Myocyte (in vitro differentiated cells): ENCODE results near the gene ALDH8A1. TPM values are rescaled to one million over a fixed set of nuclear protein-coding genes. Genes with fewer than 3 reads are reported as not detected.
"Not testable (repeated sequence)": the region's sequence is repeated elsewhere in the genome, so short reads cannot be mapped to it uniquely, and the experiment has no call there.

Source experiments
- DNase-seq: peaks from one replicate; pipeline ENCODE4 v3.0.0-alpha.2; 2012; ENCODE audit warnings: low read depth
- total RNA-seq: library from RNA; depleted of rRNA; stranded (reverse); fragments of >200 nt; gene quantifications from 2 replicates; pipeline ENCODE4 v1.2.3, GENCODE V29; 2014

The ALDH8A1 gene
- total RNA-seq, 1 donor from 2014 or later = not detected

DNA sequence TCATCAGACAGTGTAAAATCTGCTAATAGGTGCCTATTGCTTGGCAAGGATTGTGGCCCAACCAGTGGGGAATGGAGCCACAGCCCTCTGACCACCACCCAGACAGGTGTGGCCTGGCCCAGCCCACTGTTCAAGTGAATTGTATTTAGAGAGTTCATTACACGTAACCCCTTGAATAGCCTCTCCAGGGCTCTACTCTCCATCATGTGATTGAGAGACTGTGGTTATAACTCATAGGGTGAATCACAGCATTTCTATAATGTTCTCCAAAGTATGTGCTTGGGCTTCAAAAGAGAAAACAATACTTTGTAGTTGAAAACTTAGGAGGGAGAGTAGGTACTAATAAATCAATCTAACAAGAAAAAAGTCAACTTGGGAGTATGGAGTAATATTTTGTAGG lies 38.4 kb downstream of the ALDH8A1 start:
- DNase-seq = peak; percentile 77

DNA sequence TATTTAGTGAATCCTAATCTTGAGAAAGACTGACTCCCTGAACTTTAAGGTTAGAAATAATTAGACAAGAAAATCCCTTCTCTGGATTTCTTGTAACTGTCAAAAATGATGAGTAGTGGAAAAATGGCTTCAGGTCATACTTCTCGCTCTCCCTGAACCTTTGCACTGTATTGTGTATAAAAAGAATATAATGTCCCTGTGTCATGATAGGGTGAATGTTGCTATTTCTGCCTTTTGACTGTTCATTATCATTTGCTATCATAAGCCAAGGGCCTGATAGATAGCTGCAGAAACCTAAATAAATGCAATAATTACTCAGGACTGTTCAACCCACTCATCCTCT lies 39.3 kb downstream of the ALDH8A1 start:
- no peak for DNase-seq

DNA sequence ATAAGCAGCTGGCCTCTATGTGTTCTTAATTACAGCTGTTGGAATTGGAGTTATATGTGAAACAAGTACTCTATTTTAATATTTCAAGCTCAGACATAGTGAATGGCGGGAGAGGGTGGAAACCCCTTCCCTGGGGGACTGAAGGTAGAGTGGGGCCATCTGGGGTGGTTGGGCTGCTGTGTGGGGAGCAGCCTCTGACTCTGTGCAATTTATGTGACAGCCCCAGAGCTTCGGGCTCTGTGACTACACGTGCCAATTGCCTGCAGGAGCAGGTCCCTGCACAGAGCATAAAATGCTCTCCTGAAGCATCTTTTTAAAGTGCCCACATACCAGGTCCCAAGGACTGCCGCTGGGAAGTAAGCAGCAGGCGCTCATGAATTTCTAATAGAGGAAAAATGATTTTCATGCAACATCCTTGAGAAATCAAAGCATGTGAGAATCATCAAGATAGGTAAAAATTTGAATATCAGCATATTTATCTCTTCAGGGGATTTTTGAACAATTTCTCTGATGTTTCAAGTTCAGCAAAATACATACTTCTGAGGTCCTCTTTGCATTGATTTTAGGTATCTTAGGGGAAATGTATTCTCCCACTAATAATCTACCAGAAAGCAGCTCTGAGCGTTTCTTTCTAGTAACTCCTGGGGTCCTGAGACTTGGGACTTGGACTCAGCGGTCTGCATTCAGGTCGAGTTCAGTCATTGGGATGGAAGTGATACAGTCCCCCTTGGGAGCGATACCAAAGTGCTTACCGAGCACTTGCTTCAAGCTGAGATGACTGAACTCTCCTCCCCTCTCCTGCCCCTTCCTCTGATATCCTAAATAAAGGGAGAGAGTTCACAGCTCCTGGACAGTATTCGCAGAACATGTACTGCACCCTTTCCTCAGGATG lies 40.0 kb downstream of the ALDH8A1 start:
- no peak for DNase-seq

GRCh38 chr6:134908906-134909516 lies 40.9 kb downstream of the ALDH8A1 start:
- DNase-seq = peak; percentile 88

GRCh38 chr6:134904731-134905130 lies 45.2 kb downstream of the ALDH8A1 start:
- DNase-seq = not testable (repeated sequence)

- no peak for DNase-seq
Measured at GRCh38 chr6:134903448-134903847, 46.5 kb downstream of the ALDH8A1 start.

DNA sequence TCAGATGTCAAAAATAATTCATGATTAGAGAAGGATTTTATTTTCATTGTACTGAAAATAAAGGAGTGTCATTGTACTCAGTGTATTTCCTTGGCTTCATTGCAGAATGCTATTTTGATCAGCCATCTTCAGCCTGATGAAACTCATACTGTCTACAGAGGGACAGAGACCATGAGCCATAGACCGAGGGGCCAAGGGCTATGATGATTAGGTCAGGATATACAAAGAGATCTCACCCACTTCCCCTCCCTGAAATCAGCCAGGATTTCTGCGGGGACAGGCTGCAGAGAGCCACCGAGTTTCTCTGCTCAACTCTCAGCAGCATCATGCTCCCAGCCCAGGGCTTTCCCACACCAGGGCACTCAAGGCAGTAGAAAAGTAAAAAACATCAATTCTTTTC lies 47.0 kb downstream of the ALDH8A1 start:
- DNase-seq = no peak

DNA sequence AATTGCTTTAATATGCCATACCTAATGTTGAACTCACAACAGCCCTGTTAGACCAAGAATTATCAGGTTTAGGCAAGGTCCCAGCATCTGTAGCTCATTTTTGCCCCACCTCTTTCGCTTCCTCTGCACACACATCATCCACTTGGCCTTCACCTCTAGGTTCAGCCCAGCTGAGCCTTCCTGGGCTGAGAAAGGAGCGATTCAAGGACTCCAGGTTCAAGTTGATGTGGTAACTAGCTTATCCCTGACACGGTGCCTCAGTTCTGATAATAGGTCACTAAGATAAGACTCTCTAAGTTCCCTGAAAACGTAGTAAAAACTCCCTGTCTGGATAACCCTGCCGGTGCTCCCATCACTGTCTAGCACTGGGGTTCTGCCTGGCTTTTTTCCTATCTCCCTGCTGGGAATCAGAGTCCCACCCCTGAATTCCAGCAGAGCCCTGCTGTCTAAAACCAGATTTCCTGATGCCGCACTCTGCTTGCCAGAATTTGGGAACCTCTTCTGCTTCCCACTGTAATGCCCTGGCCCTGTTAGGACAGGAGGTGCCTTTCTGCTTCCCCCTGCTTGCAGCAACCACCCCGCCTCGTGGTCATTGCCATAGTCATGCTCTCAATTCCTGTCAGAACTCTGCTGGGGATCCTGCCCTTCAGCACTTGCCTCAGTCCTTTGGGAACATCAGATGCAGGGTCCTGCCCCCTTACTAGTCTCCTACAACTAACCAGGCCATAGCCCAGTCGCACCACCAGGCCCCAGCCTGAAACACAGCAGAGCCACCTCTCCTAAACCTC lies 47.6 kb downstream of the ALDH8A1 start:
- no peak for DNase-seq

- DNase-seq = no peak
Measured at GRCh38 chr6:134898575-134898974, 51.3 kb downstream of the ALDH8A1 start.

DNA sequence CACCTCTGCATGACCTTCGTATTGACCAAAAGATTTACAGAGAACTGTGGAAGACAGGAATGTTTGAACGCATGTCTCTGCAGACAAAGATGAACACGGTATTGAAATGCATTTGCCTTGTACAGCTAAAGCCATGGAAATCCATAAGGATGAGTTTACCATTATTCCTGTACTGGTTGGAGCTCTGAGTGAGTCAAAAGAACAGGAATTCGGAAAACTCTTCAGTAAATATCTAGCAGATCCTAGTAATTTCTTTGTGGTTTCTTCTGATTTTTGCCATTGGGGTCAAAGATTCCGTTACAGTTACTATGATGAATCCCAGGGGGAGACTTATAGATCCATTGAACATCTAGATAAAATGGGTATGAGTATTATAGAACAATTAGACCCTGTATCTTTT lies 51.7 kb downstream of the ALDH8A1 start:
- DNase-seq = not testable (repeated sequence)

DNA sequence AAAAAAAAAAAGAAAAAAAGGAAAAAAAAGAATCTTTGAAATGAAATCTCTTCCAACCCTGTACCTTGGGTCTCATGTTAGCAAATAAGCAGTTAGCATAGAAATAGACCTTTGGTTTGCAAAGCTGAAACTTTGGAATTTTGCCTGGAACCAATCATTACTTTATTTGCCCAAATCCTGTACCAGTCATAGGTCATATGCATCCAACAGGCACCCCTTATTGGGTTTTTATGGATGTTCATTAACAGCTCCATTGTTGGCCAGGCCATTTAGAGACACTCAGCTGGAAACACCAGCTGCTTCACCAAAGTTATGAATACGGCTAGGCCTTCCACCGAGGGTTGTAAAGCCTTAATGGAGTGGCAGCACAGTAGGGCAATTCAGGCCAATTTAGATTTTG lies 53.0 kb downstream of the ALDH8A1 start:
- DNase-seq = no peak

DNA sequence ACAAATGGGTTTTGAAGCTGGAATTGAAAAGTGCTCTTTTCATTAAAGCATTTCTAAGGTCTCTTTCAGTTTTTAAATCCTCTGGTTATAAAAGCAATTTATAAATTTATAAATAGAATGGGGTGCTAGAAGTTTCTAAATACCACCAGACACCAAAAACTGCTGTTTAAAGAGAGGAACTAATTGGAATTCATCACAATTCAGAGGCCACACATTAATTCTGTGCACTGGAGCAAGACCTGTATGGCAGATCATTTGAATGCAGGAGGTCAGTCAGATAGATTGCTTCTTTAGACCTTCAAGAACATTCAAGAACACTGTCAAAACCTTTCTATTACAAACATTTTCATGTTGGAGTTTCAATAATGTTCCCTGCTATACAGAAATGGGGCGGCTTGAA lies 55.1 kb downstream of the ALDH8A1 start:
- no peak for DNase-seq

GRCh38 chr6:134892362-134892761 lies 57.5 kb downstream of the ALDH8A1 start:
- DNase-seq = no peak

DNA sequence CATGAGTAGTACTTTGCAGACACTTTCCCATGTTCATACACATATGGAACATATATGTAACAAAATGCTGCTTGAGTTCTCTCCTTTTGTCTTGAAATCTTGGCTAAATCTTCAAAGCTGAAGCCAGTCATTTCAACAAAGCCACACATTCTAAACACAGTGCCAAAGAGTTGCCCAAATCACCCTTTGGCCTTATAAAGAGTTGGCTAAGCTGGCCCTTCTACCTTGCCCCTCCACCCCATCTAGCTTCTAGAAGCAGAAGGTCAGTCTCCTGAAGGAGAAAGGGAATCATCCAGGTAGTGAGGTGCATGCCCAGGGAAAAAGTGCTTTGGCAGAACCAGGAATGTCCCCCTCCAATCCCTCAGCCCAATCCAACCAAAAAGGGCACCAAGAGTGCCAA lies 58.3 kb downstream of the ALDH8A1 start:
- no peak for DNase-seq

GRCh38 chr6:134888316-134888715 lies 61.6 kb downstream of the ALDH8A1 start:
- no peak for DNase-seq

DNA sequence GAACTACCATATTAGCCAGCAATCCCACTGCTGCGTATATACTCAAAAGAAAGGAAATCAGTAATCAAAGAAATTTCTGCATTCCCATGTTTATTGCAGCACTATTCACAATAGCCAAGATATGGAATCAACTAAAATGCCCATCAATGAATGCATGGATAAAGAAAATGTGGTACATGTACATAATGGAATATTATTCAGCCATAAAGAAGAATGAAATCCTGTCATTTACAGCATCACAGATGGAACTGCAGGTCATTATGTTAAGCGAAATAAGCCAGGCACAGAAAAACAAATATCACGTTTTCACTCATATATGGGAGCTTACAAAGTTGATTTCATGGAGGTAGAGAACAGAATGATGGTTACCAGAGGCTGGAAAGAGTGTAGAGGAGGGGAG lies 65.1 kb downstream of the ALDH8A1 start:
- no peak for DNase-seq

- DNase-seq = no peak
Measured at GRCh38 chr6:134883314-134883713, 66.6 kb downstream of the ALDH8A1 start.

DNA sequence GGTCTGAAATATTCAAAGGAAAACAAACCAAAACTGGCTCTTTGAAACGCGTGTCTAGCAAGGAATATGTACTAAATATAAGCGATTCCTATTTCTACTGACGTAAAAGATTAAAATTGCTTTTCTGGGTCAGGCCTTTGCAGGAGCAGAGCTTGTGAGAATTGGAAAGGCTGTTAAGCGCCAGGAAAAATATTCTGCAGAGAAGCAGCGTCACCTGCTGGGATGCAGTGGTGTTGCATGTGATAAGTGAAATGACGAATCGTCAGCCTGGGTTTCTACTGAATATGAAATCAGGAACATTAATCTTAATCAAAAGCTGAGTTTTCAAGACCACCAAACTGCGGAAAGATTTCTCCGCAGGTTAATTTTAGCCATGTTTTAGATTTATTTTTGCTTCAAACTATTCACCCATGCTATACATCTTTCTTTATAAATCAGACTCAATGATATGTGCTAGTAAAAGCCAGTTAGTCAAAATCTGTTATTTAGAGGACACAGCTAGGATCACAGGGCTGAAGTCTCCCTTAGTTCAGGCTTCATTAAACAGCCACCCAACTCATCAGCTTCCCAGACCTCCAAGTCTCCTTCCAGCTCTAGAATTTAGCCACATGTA lies 67.4 kb downstream of the ALDH8A1 start:
- DNase-seq = peak; percentile 66

GRCh38 chr6:134880487-134881190 lies 69.3 kb downstream of the ALDH8A1 start:
- DNase-seq = no peak

- DNase-seq = no peak
Measured at GRCh38 chr6:134878136-134878535, 71.8 kb downstream of the ALDH8A1 start.

GRCh38 chr6:134875367-134875766 lies 74.5 kb downstream of the ALDH8A1 start:
- no peak for DNase-seq
